Caco-2 (cell line): ENCODE results near the gene MAD1L1. TPM values are rescaled to one million over a fixed set of nuclear protein-coding genes. Genes with fewer than 3 reads are reported as not detected.

Experiments used
- BruUV-seq: library from RNA; stranded (reverse); fragments of 400-500 nt; replicated peaks from 2 replicates; lab custom pipeline; 2021; lab: Mats Ljungman, UMichigan
- CTCF ChIA-PET: fragments of 300-600 bp; sonication (Branson Sonifier 250); formaldehyde crosslinking; loops from one replicate; lab custom pipeline; 2022; ENCODE audit warnings: antibody characterized with exemption; lab: Charles Lee
- POLR2A ChIA-PET: fragments of 300-600 bp; sonication (Branson Sonifier 250); formaldehyde crosslinking; loops from one replicate; lab custom pipeline; 2022; ENCODE audit warnings: antibody characterized with exemption; lab: Charles Lee
- DNase-seq, 2 experiments: peaks; one replicate each; pipeline versions ENCODE4 v3.0.0 to v3.0.0-alpha.2; 2020 to 2022
- H3K27me3 ChIP-seq: replicated peaks from 2 replicates; pipeline ENCODE4 v1.6.0; 2011; ENCODE audit warnings: low read length; ENCODE audit not compliant: control insufficient read depth, insufficient read depth
- H3K36me3 ChIP-seq: 2 replicates; pipeline ENCODE4 v1.5.1; 2011; ENCODE audit warnings: low read length; ENCODE audit not compliant: control insufficient read depth, insufficient read depth
- H3K4me1 ChIP-seq: fragments of 250-450 bp; sonication (Bioruptor Pico); 2 replicates; pipeline ENCODE4 v1.5.1; 2020; ENCODE audit warnings: mild to moderate bottlenecking
- H3K4me3 ChIP-seq: 2 replicates; pipeline ENCODE4 v1.5.1; 2011; ENCODE audit warnings: low read depth, mild to moderate bottlenecking, control low read depth, low read length
- H3K9me3 ChIP-seq: fragments of 250-450 bp; sonication (Bioruptor Pico); 2 replicates; pipeline ENCODE4 v1.5.1; 2020; ENCODE audit warnings: mild to moderate bottlenecking, moderate library complexity
- H3K27ac Mint-ChIP-seq: one replicate; pipeline ENCODE4 v1.8.0; 2022; ENCODE audit warnings: mixed read lengths; ENCODE audit not compliant: unreplicated experiment
- H3K27me3 Mint-ChIP-seq: one replicate; pipeline ENCODE4 v1.8.0; 2022; ENCODE audit warnings: mixed read lengths; ENCODE audit not compliant: insufficient read depth, unreplicated experiment
- H3K36me3 Mint-ChIP-seq: one replicate; pipeline ENCODE4 v1.8.0; 2022; ENCODE audit warnings: mild to moderate bottlenecking, mixed read lengths; ENCODE audit not compliant: insufficient read depth, unreplicated experiment
- H3K4me1 Mint-ChIP-seq: one replicate; pipeline ENCODE4 v1.8.0; 2022; ENCODE audit warnings: low read depth, mixed read lengths; ENCODE audit not compliant: unreplicated experiment
- H3K4me3 Mint-ChIP-seq: one replicate; pipeline ENCODE4 v1.8.0; 2022; ENCODE audit warnings: mild to moderate bottlenecking, moderate library complexity, mixed read lengths; ENCODE audit not compliant: unreplicated experiment
- H3K9me3 Mint-ChIP-seq: one replicate; pipeline ENCODE4 v1.8.0; 2022; ENCODE audit warnings: mixed read lengths; ENCODE audit not compliant: unreplicated experiment
- intact Hi-C: fragments of 100-400 bp; cut with micrococcal nuclease; formaldehyde crosslinking; loops from one replicate; pipeline ENCODE4 v1.10.0; 2022; ENCODE audit not compliant: unreplicated experiment
- total RNA-seq: library from RNA; stranded (reverse); gene quantifications from 2 replicates; pipeline ENCODE4 v1.2.3, GENCODE V29; 2022
- TF ChIP-seq, protein P1 (sequence below), 2 experiments: fragments of 200-600 bp in 1 of 2; IDR thresholded peaks; 1 replicate in 1 of 2; 2 replicates in 1 of 2; pipeline versions ENCODE4 v1.5.1 to v1.8.0; 2011 to 2022; ENCODE audit warnings: antibody characterized with exemption in 1 of 2, control low read depth in 1 of 2, inconsistent platforms in 1 of 2, low read depth in 1 of 2, low read length in 1 of 2, mild to moderate bottlenecking in 1 of 2, moderate library complexity in 1 of 2; ENCODE audit not compliant: insufficient read depth in 1 of 2, severe bottlenecking in 1 of 2, unreplicated experiment in 1 of 2

MAD1L1 gene
- total RNA-seq, 1 experiment from 2014 or later, result 58.6 TPM

GRCh38 chr7:1851721-1852516, 380.8 kb downstream of the MAD1L1 start:
- no TSS peak for BruUV-seq
- CTCF ChIA-PET, result no interaction called here
- Mint-ChIP-seq H3K36me3 (peaks cover 22% of the 10 kb centered on the region), H3K4me3 (no peak overlapping the region), H3K27me3 (no peaks in the 10 kb centered on the region), H3K4me1 (no peaks in the 10 kb centered on the region), H3K27ac (no peak overlapping the region), H3K9me3 (no peaks in the 10 kb centered on the region)
- no peaks in the 10 kb centered on the region for H3K9me3 ChIP-seq
- H3K4me1 ChIP-seq, result no peaks in the 10 kb centered on the region
- DNase-seq, result no peak
- TF ChIP-seq, protein P1, sequence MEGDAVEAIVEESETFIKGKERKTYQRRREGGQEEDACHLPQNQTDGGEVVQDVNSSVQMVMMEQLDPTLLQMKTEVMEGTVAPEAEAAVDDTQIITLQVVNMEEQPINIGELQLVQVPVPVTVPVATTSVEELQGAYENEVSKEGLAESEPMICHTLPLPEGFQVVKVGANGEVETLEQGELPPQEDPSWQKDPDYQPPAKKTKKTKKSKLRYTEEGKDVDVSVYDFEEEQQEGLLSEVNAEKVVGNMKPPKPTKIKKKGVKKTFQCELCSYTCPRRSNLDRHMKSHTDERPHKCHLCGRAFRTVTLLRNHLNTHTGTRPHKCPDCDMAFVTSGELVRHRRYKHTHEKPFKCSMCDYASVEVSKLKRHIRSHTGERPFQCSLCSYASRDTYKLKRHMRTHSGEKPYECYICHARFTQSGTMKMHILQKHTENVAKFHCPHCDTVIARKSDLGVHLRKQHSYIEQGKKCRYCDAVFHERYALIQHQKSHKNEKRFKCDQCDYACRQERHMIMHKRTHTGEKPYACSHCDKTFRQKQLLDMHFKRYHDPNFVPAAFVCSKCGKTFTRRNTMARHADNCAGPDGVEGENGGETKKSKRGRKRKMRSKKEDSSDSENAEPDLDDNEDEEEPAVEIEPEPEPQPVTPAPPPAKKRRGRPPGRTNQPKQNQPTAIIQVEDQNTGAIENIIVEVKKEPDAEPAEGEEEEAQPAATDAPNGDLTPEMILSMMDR (IDR thresholded peaks at IDR 0.05; ENCODE audit: insufficient read depth in 1 of 2, low read depth in 1 of 2, low read length in 1 of 2, severe bottlenecking in 1 of 2, unreplicated experiment in 1 of 2), result no peak
- H3K27me3 ChIP-seq, result no peaks in the 10 kb centered on the region
- no peak overlapping the region for H3K4me3 ChIP-seq
- no peaks in the 10 kb centered on the region for H3K36me3 ChIP-seq
- intact Hi-C loops, result no loop called here
- POLR2A ChIA-PET, result interaction anchor here (0.6 kb wide), 1 partner anchor 12 kb away, joined by 3 read pairs; no protein-coding TSS in a partner anchor

- H3K9me3 ChIP-seq, result no peaks in the 10 kb centered on the region
- ChIA-PET POLR2A (interaction anchor here (0.6 kb wide), 1 partner anchor 13 kb away, joined by 3 read pairs; no protein-coding TSS in a partner anchor), CTCF (no interaction called here)
- H3K27ac Mint-ChIP-seq, result no peak overlapping the region
- H3K4me3 ChIP-seq, result no peak overlapping the region
- no peaks in the 10 kb centered on the region for H3K4me1 ChIP-seq
- H3K36me3 ChIP-seq, result no peaks in the 10 kb centered on the region
- no TSS peak for BruUV-seq
- intact Hi-C loops, result no loop called here
- H3K9me3 Mint-ChIP-seq, result no peaks in the 10 kb centered on the region
- H3K27me3 ChIP-seq, result no peaks in the 10 kb centered on the region
- no peaks in the 10 kb centered on the region for H3K4me1 Mint-ChIP-seq
- no peak overlapping the region for H3K4me3 Mint-ChIP-seq
- no peaks in the 10 kb centered on the region for H3K27me3 Mint-ChIP-seq
- DNase-seq, result no peak
- peaks cover 25% of the 10 kb centered on the region for H3K36me3 Mint-ChIP-seq
- TF ChIP-seq, protein P1 (IDR thresholded peaks at IDR 0.05; ENCODE audit: insufficient read depth in 1 of 2, low read depth in 1 of 2, low read length in 1 of 2, severe bottlenecking in 1 of 2, unreplicated experiment in 1 of 2), result no peak
Observed at GRCh38 chr7:1850976-1851571, 381.7 kb downstream of the MAD1L1 start.

DNA sequence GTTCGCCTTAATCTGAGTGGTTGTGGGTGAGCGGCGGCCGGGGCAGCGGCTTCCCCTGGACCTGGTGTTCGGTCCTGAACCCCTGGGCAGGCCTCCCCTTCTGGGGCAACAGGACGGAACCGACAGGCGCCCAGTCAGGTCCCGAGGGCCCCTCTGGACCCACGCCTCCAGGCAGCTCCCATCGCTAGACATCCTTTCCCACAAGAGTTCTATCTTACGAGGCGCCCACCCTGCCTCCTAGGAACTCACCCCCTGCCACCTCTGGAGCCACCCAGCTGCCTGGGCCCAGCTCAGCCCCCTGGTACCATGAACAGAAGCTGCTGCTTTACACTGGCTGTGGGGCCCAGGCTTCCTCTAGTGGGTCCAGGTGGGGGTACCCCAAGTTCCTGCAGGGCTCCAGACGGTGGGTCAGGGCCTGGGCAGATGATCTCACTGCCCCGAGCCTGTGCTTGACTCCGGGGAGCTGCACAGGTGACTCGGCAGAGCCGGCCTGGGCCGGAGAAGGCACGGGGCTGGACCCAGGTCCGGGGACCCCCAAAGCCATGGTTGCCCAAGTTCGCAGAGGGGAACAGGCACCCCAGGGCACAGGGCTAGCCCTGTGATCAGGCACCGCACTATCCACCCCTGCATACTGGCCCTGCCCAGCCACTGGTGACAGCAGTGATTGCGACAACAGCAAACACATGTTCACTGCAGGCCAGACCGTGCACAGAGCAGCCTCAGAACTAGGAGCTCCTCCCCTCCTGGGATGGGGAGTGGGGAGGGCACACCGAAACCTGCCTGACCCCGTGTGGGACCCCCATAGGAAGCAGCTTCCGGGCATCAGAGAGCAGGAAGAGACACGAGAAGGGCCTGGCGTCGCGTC, 382.4 kb downstream of the MAD1L1 start:
- H3K4me1 ChIP-seq, result no peaks in the 10 kb centered on the region
- H3K27me3 ChIP-seq, result no peaks in the 10 kb centered on the region
- Mint-ChIP-seq H3K9me3 (no peaks in the 10 kb centered on the region), H3K4me3 (no peak overlapping the region), H3K27me3 (no peaks in the 10 kb centered on the region), H3K27ac (no peak overlapping the region), H3K4me1 (no peaks in the 10 kb centered on the region), H3K36me3 (peaks cover 25% of the 10 kb centered on the region)
- ChIA-PET CTCF (no interaction called here), POLR2A (no interaction called here)
- BruUV-seq, result no TSS peak
- DNase-seq, result no peak
- intact Hi-C loops, result no loop called here
- TF ChIP-seq, protein P1 (IDR thresholded peaks at IDR 0.05; ENCODE audit: insufficient read depth in 1 of 2, low read depth in 1 of 2, low read length in 1 of 2, severe bottlenecking in 1 of 2, unreplicated experiment in 1 of 2), result no peak
- H3K36me3 ChIP-seq, result no peaks in the 10 kb centered on the region
- H3K9me3 ChIP-seq, result no peaks in the 10 kb centered on the region
- no peak overlapping the region for H3K4me3 ChIP-seq
